HEK293 (cell line): ENCODE results near the gene ADAMTS13.

ENCODE experiments used
- CTCF ChIA-PET: fragments of 350-600 bp; formaldehyde crosslinking; extraction: SDS; loops from one replicate; lab custom pipeline; 2021; ENCODE audit warnings: antibody characterized with exemption; lab: Yijun Ruan, JAX
- POLR2A ChIA-PET: fragments of 300-600 bp; formaldehyde crosslinking; extraction: SDS; loops from one replicate; lab custom pipeline; 2020; ENCODE audit warnings: antibody characterized with exemption, inconsistent platforms; lab: Yijun Ruan, JAX
- H3K27ac ChIP-seq: fragments of 200-500 bp; sonication (Bioruptor generic); 2 replicates; pipeline ENCODE4 v1.5.1; 2014; ENCODE audit warnings: low read depth, low read length, control low read depth, inconsistent platforms; ENCODE audit errors: extremely low read depth
- H3K36me3 ChIP-seq, 2 experiments: fragments of 200-500 bp in 1 of 2; sonication (Bioruptor generic) in 1 of 2; 1 replicate in 1 of 2; 2 replicates in 1 of 2; pipeline ENCODE4 v1.5.1; 2014 to 2017; ENCODE audit warnings: inconsistent platforms in 2 of 2, low read length in 2 of 2; ENCODE audit not compliant: control insufficient read depth in 2 of 2, insufficient read depth in 1 of 2
- H3K4me1 ChIP-seq: fragments of 200-500 bp; sonication (Bioruptor generic); 2 replicates; pipeline ENCODE4 v1.5.1; 2014; ENCODE audit warnings: mild to moderate bottlenecking, low read length, inconsistent platforms; ENCODE audit not compliant: control insufficient read depth, insufficient read depth
- H3K4me3 ChIP-seq: 2 replicates; pipeline ENCODE4 v1.5.1; 2011; ENCODE audit warnings: low read depth, mild to moderate bottlenecking, control low read depth, low read length, moderate library complexity
- H3K9me3 ChIP-seq: fragments of 200-500 bp; sonication (Bioruptor generic); 2 replicates; pipeline ENCODE4 v1.5.1; 2014; ENCODE audit warnings: low read depth, low read length, inconsistent platforms; ENCODE audit not compliant: control insufficient read depth, insufficient read depth
- GLI4 ChIP-seq: fragments of 450-650 bp; formaldehyde crosslinking; IDR thresholded peaks from 2 replicates; pipeline ENCODE4 v1.5.1; 2016; ENCODE audit warnings: missing biosample characterization, missing genetic modification characterization
- GLIS1 ChIP-seq: fragments of 450-650 bp; formaldehyde crosslinking; IDR thresholded peaks from 2 replicates; pipeline ENCODE4 v1.5.1; 2016; ENCODE audit warnings: missing biosample characterization, missing genetic modification characterization
- GLIS2 ChIP-seq: fragments of 450-650 bp; formaldehyde crosslinking; IDR thresholded peaks from 2 replicates; pipeline ENCODE4 v1.5.1; 2016; ENCODE audit warnings: missing biosample characterization, missing genetic modification characterization
- IKZF3 ChIP-seq: fragments of 450-650 bp; IDR thresholded peaks from 2 replicates; pipeline ENCODE4 v1.5.0; 2018; ENCODE audit warnings: missing biosample characterization, mild to moderate bottlenecking, missing genetic modification characterization, moderate library complexity
- PATZ1 ChIP-seq: fragments of 450-650 bp; formaldehyde crosslinking; IDR thresholded peaks from 2 replicates; pipeline ENCODE4 v1.5.1; 2016; ENCODE audit warnings: missing biosample characterization, missing genetic modification characterization
- SALL2 ChIP-seq: fragments of 450-650 bp; formaldehyde crosslinking; IDR thresholded peaks from 2 replicates; pipeline ENCODE4 v1.5.0; 2017; ENCODE audit warnings: missing biosample characterization, mild to moderate bottlenecking, missing genetic modification characterization, borderline replicate concordance
- ZBTB10 ChIP-seq: fragments of 450-650 bp; formaldehyde crosslinking; IDR thresholded peaks from 2 replicates; pipeline ENCODE4 v1.5.1; 2016; ENCODE audit warnings: missing biosample characterization, missing genetic modification characterization
- ZBTB26 ChIP-seq: fragments of 450-650 bp; formaldehyde crosslinking; optimal IDR thresholded peaks from 2 replicates; pipeline ENCODE3; 2016; ENCODE audit warnings: missing biosample characterization, mild to moderate bottlenecking, missing genetic modification characterization
- ZBTB8A ChIP-seq: fragments of 450-650 bp; formaldehyde crosslinking; IDR thresholded peaks from 2 replicates; pipeline ENCODE4 v1.5.1; 2016; ENCODE audit warnings: missing biosample characterization, missing genetic modification characterization
- ZIC2 ChIP-seq: fragments of 450-650 bp; formaldehyde crosslinking; IDR thresholded peaks from 2 replicates; pipeline ENCODE4 v1.5.1; 2016; ENCODE audit warnings: missing biosample characterization, missing genetic modification characterization
- ZNF133 ChIP-seq: fragments of 450-650 bp; formaldehyde crosslinking; IDR thresholded peaks from 2 replicates; pipeline ENCODE4 v1.5.1; 2016; ENCODE audit warnings: missing biosample characterization, missing genetic modification characterization
- ZNF202 ChIP-seq: fragments of 450-650 bp; formaldehyde crosslinking; IDR thresholded peaks from 2 replicates; pipeline ENCODE4 v1.5.1; 2016; ENCODE audit warnings: missing biosample characterization, missing genetic modification characterization, borderline replicate concordance
- ZNF221 ChIP-seq: fragments of 450-650 bp; formaldehyde crosslinking; IDR thresholded peaks from 2 replicates; pipeline ENCODE4 v1.5.1; 2017; ENCODE audit warnings: missing biosample characterization, missing genetic modification characterization, borderline replicate concordance
- ZNF248 ChIP-seq: fragments of 450-650 bp; formaldehyde crosslinking; IDR thresholded peaks from 2 replicates; pipeline ENCODE4 v1.5.1; 2017; ENCODE audit warnings: missing biosample characterization, missing genetic modification characterization
- ZNF350 ChIP-seq: fragments of 450-650 bp; formaldehyde crosslinking; IDR thresholded peaks from 2 replicates; pipeline ENCODE4 v1.5.0; 2017; ENCODE audit warnings: missing biosample characterization, mild to moderate bottlenecking, missing genetic modification characterization
- ZNF394 ChIP-seq: fragments of 450-650 bp; formaldehyde crosslinking; IDR thresholded peaks from 2 replicates; pipeline ENCODE4 v1.5.1; 2016; ENCODE audit warnings: missing biosample characterization, missing genetic modification characterization, mild to moderate bottlenecking, moderate library complexity, borderline replicate concordance
- ZNF664 ChIP-seq: fragments of 450-650 bp; formaldehyde crosslinking; IDR thresholded peaks from 2 replicates; pipeline ENCODE4 v1.5.1; 2016; ENCODE audit warnings: missing biosample characterization, missing genetic modification characterization
- ZSCAN30 ChIP-seq: fragments of 450-650 bp; IDR thresholded peaks from 2 replicates; pipeline ENCODE4 v1.5.1; 2018; ENCODE audit warnings: missing biosample characterization, mild to moderate bottlenecking, missing genetic modification characterization, moderate library complexity
- ZXDB ChIP-seq: fragments of 450-650 bp; formaldehyde crosslinking; IDR thresholded peaks from 2 replicates; pipeline ENCODE4 v1.5.1; 2016; ENCODE audit warnings: missing biosample characterization, missing genetic modification characterization
- TF ChIP-seq, protein P1 (sequence below): fragments of 450-650 bp; formaldehyde crosslinking; IDR thresholded peaks from 2 replicates; pipeline ENCODE4 v1.5.1; 2016; ENCODE audit warnings: missing biosample characterization, missing genetic modification characterization

Gene ADAMTS13

GRCh38 chr9:133477461-133477860 is 55.3 kb downstream of the ADAMTS13 start:
- CTCF ChIA-PET = interaction anchor here (0.6 to 3.4 kb wide), 2 partner anchors 9 to 317 kb away, joined by 4 to 15 read pairs; no protein-coding TSS in a partner anchor
- Histone ChIP-seq H3K9me3 (no peaks in the 10 kb centered on the region), H3K4me3 (no peak overlapping the region), H3K27ac (no peak overlapping the region), H3K4me1 (no peaks in the 10 kb centered on the region), H3K36me3 (peaks cover 0 to 40% of the 10 kb centered on the region in 2 experiments; a peak in 1 of 3 replicates)
- POLR2A ChIA-PET = interaction anchor here (1.1 to 3.3 kb wide), 4 partner anchors 9 to 129 kb away, joined by 3 to 12 read pairs (median 10); partner anchors contain the start of genes CACFD1, MED22 and RPL7A
- peak; percentile 90 for TF ChIP-seq ZNF664
- no peak for TF ChIP-seq GLI4

GRCh38 chr9:133477992-133478850 is 56.1 kb downstream of the ADAMTS13 start:
- H3K4me1 ChIP-seq = no peaks in the 10 kb centered on the region
- 0 out of 2 replicates have a peak, but pooled peaks have one; percentile 36 for TF ChIP-seq ZSCAN30 (tag by site-specific recombination)
- no peak for TF ChIP-seq ZNF202
- no peak for TF ChIP-seq ZBTB26 (tag by site-specific recombination)
- TF ChIP-seq GLIS2 (tag by site-specific recombination) = peak; percentile 29; the same call in 1 of the 2 replicates
- TF ChIP-seq IKZF3 (tag by site-specific recombination) = no peak
- peak; percentile 37; the same call in 1 of the 2 replicates for TF ChIP-seq GLIS1
- no peak for TF ChIP-seq ZNF133 (tag by site-specific recombination)
- TF ChIP-seq ZNF350 (tag by site-specific recombination) = no peak
- peak; percentile 66 for TF ChIP-seq ZIC2
- TF ChIP-seq, all 188 proteins: peak for 4
- Histone ChIP-seq H3K36me3 (peaks cover 0 to 36% of the 10 kb centered on the region in 2 experiments; a peak in 1 of 3 replicates), H3K9me3 (no peaks in the 10 kb centered on the region), H3K27ac (no peak overlapping the region; the same call in 1 of the 2 replicates), H3K4me3 (peak overlapping the region; percentile 52)
- ChIA-PET POLR2A (interaction anchor here (0.8 to 3.3 kb wide), 7 partner anchors 10 to 130 kb away, joined by 3 to 12 read pairs (median 4); partner anchors contain the start of genes CACFD1, MED22 and RPL7A), CTCF (interaction anchor here (0.6 to 3.4 kb wide), 4 partner anchors 8 to 832 kb away, joined by 3 to 15 read pairs (median 4); partner anchors contain the start of genes SURF1 and SURF2)

GRCh38 chr9:133478851-133479711 is 56.9 kb downstream of the ADAMTS13 start, which contains the start of gene SLC2A6:
Gene SLC2A6 (minus strand): TSS chr9:133479099. CDS start chr9:133479059, 40 bp downstream.
- Histone ChIP-seq H3K4me3 (peak within 1 kb of the TSS; percentile 52), H3K4me1 (no peaks in the 10 kb centered on the region), H3K36me3 (peaks cover 0 to 28% of the 10 kb centered on the region in 2 experiments; a peak in 1 of 3 replicates), H3K27ac (no peak within 1 kb of the TSS; the same call in 1 of the 2 replicates), H3K9me3 (no peaks in the 10 kb centered on the region)
- ChIA-PET CTCF (interaction anchor here (0.7 to 3.4 kb wide), 5 partner anchors 8 to 833 kb away, joined by 3 to 15 read pairs (median 3); partner anchors contain the start of genes SURF1 and SURF2), POLR2A (interaction anchor here (0.5 to 3.3 kb wide), 9 partner anchors 10 to 131 kb away, joined by 3 to 12 read pairs (median 4); partner anchors contain the start of genes CACFD1, MED22, RPL7A and STKLD1)
- TF ChIP-seq PATZ1 (tag by site-specific recombination) (peak; percentile 87), ZNF394 (tag by site-specific recombination) (peak; percentile 59), ZIC2 (peak; percentile 72), ZNF248 (no peak), ZNF221 (tag by site-specific recombination) (no peak), ZBTB8A (tag by site-specific recombination) (peak; percentile 81), SALL2 (no peak), ZXDB (tag by site-specific recombination) (peak; percentile 81), ZBTB10 (tag by site-specific recombination) (peak; percentile 61; the same call in 1 of the 2 replicates)
- TF ChIP-seq, protein P1, sequence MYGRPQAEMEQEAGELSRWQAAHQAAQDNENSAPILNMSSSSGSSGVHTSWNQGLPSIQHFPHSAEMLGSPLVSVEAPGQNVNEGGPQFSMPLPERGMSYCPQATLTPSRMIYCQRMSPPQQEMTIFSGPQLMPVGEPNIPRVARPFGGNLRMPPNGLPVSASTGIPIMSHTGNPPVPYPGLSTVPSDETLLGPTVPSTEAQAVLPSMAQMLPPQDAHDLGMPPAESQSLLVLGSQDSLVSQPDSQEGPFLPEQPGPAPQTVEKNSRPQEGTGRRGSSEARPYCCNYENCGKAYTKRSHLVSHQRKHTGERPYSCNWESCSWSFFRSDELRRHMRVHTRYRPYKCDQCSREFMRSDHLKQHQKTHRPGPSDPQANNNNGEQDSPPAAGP (tag by site-specific recombination) = 0 out of 2 replicates have a peak, but pooled peaks have one; percentile 32
